Epithelial cell of proximal tubule (primary cell): ENCODE results near the gene C8G. TPM values are rescaled to one million over a fixed set of nuclear protein-coding genes. Genes with fewer than 3 reads are reported as not detected.

Experiments
- DNase-seq: peaks from one replicate; pipeline ENCODE4 v3.0.0-alpha.2; 2011; ENCODE audit warnings: low read depth
- H3K4me3 ChIP-seq: 2 replicates; pipeline ENCODE4 v1.5.1; 2011; ENCODE audit warnings: low read depth, mild to moderate bottlenecking, low read length
- CTCF ChIP-seq: conservative IDR thresholded peaks from 2 replicates; pipeline ENCODE4 v1.5.1; 2012; ENCODE audit warnings: low read depth, mild to moderate bottlenecking, low read length
- total RNA-seq: library from RNA; depleted of rRNA; stranded (reverse); fragments of >200 nt; gene quantifications from 2 replicates; pipeline ENCODE4 v1.2.3, GENCODE V29; 2015

The C8G gene
- total RNA-seq, 1 donor from 2014 or later = not detected

DNA sequence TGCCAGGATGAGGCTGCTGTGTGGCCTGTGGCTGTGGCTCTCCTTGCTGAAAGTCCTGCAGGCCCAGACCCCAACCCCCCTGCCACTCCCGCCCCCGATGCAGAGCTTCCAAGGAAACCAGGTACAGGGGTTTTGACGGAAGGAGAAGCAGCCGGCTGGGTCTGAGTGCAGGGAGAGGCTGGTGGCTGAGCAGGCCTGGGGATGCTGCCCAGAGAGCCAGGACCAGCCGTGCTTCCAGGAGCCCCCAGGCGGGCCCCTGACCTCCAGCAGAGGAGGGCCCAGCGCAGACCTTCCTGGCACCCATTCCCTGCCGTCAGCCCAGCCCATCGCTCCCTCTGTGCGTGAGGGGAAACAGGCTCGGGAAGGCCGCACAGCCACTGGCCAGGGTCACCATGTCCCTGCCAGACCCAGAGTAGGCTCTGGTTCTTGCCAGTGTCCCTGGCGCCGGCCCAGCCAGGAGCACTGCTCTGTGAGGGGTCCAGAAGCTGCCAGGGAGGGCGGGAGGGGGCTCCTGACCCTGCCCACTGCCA, 7.3 kb downstream of the C8G start:
- DNase-seq = no peak
- TF ChIP-seq CTCF = no peak
- H3K4me3 ChIP-seq = no peak overlapping the region

GRCh38 chr9:136952876-136953770, 8.1 kb downstream of the C8G start:
- no peak for DNase-seq
- no peak for TF ChIP-seq CTCF
- H3K4me3 ChIP-seq = no peak overlapping the region

- no peak for TF ChIP-seq CTCF
- DNase-seq = no peak
- no peak overlapping the region for H3K4me3 ChIP-seq
Observed at GRCh38 chr9:136953771-136954269, 8.8 kb downstream of the C8G start.

DNA sequence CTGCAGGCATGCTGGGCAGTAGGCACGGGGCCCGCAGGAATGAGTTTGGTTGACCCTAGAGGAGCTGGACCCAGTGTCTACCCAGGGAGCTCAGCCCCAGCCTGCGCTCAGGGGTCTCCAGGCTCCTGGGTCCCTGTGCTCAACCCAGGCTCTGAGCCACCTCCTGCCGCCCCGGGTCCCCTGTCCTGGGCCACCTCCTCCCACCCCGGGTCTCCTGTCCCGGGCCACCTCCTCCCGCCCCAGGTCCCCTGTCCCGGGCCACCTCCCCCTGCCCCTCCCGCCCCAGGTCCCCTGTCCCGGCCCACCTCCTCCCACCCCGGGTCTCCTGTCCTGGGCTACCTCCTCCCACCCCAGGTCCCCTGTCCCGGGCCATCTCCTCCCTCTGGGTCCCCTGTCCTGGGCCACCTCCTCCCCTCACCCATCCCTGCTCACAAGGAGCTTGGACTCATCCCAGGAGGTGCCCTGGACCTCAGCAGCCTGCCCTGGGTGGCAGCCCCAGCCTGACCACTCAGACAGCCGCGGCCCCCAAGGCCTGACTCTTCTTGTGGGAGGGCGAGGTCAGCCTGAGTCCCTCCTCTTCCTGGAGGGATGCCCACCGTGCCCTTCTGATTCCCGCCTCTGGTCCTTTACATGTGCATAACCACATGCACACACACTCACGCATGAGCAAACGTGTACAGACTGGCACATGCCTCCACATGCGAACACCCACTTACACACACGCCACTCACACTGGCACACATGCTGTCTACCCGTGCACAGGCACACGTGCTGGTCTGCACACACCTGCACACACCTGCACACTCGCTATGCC, 9.4 kb downstream of the C8G start:
- no peak for TF ChIP-seq CTCF
- no peak for DNase-seq
- no peak overlapping the region for H3K4me3 ChIP-seq

GRCh38 chr9:136955202-136955942, 10.3 kb downstream of the C8G start:
- no peak for TF ChIP-seq CTCF
- no peak for DNase-seq

DNA sequence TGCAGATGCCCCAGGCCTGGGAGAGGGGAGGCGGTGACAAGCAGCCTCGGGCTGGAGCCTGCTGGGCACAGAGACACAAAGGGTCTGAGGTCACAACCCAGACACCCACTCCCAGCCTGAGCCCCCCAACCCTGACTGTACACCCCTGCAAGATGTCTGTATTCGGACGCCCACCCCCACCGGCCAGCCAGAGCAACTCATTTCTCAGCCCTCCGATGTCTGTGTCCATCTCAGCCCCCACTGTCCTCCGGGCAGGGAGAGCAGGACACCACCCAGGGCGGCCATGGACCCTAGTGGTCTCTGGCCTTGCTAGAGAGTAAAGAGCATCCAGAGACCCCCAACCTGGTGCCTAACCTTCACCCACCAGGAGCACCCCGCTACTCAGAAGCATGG, 10.9 kb downstream of the C8G start:
- no peak for TF ChIP-seq CTCF
- no peak overlapping the region for H3K4me3 ChIP-seq

More at GRCh38 chr9:136955202-136955942, 10.3 kb downstream of the C8G start:
- H3K4me3 ChIP-seq = no peak overlapping the region

More for the DNA sequence above, 10.9 kb downstream of the C8G start:
- DNase-seq = no peak
